ES-I3 (cell line): ENCODE results near the gene RASA1.
A peak's percentile ranks its signal among the peaks of the same experiment; 100 is the strongest.

ENCODE experiments used
- H3K36me3 ChIP-seq: 2 replicates; pipeline ENCODE4 v1.6.1; 2013; ENCODE audit warnings: mild to moderate bottlenecking, low read length, control low read depth, moderate library complexity; ENCODE audit not compliant: insufficient read depth
- H3K4me1 ChIP-seq: 2 replicates; pipeline ENCODE4 v1.6.1; 2013; ENCODE audit warnings: mild to moderate bottlenecking, control low read depth, low read length; ENCODE audit not compliant: insufficient read depth
- H3K9ac ChIP-seq: 2 replicates; pipeline ENCODE4 v1.6.1; 2013; ENCODE audit warnings: low read depth, mild to moderate bottlenecking, low read length, moderate library complexity
- H3K9me3 ChIP-seq: 2 replicates; pipeline ENCODE4 v1.6.1; 2013; ENCODE audit warnings: mild to moderate bottlenecking, low read length, moderate library complexity; ENCODE audit not compliant: control insufficient read depth, insufficient read depth

The RASA1 gene

DNA sequence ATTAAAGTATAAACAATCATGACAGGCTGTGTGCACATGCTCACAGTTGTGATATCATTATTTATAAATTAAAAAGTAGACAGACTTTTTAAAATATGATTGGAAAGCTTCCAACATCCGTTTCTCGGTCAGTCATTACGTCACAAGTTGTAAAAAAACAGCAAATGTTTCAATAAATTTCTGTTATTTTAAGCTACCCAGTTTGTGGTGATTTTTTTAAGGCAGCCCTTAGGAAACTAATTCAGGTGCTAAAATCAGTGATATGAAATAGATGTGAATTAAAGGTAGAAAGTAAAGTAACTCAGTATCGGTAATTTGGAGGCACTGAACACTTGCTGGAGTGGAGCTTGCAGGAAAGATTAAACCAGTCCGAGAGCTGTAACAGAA lies 143.9 kb downstream of the RASA1 start:
- H3K9me3 ChIP-seq = no peaks in the 10 kb centered on the region
- no peaks in the 10 kb centered on the region for H3K4me1 ChIP-seq
- H3K36me3 ChIP-seq = peaks cover 12% of the 10 kb centered on the region
- peak overlapping the region; percentile 68 for H3K9ac ChIP-seq

DNA sequence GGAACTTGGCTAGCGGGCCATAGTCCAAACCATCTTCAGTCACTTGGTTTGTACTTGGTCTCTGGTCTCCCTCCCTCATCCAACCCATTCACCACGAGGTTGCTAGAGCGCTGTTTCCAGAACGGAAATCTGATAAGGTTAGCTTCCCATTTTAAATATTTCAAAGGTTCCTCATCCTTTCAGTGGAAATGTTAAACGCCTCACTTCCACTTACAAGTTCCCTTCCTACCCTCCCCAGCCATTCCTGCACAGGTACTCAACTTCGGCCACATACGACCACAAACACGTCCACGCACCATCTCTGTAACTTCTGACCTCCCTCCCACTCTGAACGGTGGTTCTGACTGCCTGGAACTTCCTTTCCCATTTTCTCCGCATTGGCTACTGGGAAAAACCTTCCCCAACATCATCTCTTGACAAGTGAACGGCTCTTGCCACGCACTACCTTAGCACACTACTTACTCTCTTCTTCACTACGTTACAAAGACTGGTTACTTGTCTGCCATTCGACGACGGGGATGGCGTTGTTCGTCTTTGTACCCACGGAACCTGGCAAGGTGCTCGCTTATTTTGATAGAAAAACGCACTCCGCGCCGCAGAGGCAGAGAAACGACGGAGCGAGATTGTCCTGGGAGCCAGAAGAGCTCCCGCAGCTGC lies 144.4 kb downstream of the RASA1 start:
- H3K9me3 ChIP-seq = no peaks in the 10 kb centered on the region
- H3K4me1 ChIP-seq = no peaks in the 10 kb centered on the region
- H3K9ac ChIP-seq = peak overlapping the region; percentile 68
- peaks cover 11% of the 10 kb centered on the region for H3K36me3 ChIP-seq

DNA sequence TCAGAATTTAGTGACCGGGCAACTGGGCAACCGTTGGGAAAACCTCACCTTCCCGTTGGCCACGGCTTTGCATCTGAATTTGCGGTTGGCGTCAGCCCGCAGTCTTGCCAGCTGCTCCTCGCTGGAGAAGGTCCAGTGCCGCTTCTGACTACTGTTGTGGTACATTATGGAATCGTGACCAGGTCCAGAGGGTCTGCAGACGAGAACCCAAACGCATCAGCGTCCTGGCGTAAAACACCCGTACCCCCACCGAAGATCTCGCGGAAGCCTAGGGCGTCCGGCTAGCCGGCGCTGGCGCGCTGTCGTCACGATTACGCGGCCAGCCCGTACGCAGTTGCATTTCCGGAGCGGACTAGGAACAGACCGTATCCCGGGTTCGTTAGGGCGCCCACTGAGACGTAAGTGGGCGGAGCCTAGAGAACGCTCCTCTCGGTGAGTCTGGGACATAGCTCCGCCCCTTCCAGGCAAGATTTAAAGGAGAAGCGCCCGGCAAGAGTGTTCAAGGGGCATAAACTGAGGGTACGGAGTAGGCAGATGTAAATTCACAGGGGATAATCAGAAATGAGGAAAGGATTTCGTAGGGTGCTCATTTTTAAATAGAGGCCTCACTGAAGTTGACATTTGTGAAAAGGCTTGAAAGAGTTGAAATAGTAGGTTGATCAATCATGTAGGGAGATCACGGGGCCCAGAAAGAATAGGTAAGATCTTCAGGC lies 145.1 kb downstream of the RASA1 start, which contains the start of gene CCNH:
CCNH (minus strand) TSS at position 301 of the 713 bp plus-strand sequence; CDS start at position 165, 136 bp downstream.
- H3K4me1 ChIP-seq = no peaks in the 10 kb centered on the region
- peaks cover 11% of the 10 kb centered on the region for H3K36me3 ChIP-seq
- no peaks in the 10 kb centered on the region for H3K9me3 ChIP-seq
- peak within 1 kb of the TSS; percentile 68 for H3K9ac ChIP-seq

DNA sequence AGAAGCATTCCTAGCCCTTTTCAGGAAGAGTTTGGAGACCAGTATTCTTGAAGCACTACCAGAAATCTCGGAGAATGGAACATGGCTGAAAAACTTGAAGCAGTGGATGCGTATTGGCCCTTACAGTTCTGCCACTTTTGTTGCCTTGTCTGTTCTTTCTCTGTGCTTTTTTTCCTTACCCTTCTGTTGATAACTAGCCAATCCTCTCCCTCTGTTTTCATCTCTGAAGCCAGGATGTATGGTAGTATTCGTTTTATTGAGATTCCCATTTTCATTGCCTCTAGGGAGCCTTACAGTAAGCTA lies 145.6 kb downstream of the RASA1 start:
- Histone ChIP-seq H3K9me3 (no peaks in the 10 kb centered on the region), H3K4me1 (no peaks in the 10 kb centered on the region), H3K9ac (peak overlapping the region; percentile 68), H3K36me3 (peaks cover 10% of the 10 kb centered on the region)

DNA sequence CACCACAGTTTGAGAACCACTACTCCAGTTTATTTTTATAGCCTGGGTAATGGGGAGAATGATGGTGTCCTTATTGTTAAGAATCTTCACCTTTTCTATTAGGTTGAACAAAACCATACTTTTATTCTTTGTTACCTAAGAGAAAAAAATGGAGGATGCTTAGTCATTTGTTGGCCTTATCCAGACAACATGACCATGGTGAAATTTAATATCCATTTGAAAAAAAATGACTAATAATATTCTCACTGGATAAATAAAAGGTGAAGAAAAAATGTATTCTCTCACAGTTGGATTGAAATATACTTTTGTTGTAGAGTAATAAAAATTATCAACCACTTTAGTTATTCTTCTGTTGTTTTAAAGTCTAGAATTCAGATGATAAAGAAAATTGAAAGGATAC lies 150.8 kb downstream of the RASA1 start:
- no peaks in the 10 kb centered on the region for H3K9me3 ChIP-seq
- H3K36me3 ChIP-seq = no peaks in the 10 kb centered on the region
- H3K4me1 ChIP-seq = no peaks in the 10 kb centered on the region
- H3K9ac ChIP-seq = no peak overlapping the region

DNA sequence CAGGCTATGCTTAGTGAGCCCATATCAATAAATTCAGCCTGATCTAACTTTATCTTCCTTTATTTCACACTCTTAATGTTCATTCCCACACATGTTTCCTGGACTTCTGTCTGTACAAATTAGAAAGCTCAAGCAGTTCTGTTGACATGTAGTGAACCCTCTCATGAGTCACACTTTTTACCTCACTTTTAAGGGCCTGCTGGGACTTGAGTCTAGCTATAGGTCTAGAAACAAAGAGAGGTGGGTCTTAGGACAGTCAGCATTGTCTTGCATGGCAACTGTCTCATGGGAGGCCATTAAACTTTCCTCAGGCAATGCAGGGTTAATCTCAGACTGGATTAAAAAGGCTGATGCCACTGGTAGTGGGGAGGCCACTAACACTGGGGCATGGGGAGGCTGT lies 153.6 kb downstream of the RASA1 start:
- Histone ChIP-seq H3K9me3 (no peaks in the 10 kb centered on the region), H3K4me1 (no peaks in the 10 kb centered on the region), H3K9ac (no peak overlapping the region), H3K36me3 (no peaks in the 10 kb centered on the region)

DNA sequence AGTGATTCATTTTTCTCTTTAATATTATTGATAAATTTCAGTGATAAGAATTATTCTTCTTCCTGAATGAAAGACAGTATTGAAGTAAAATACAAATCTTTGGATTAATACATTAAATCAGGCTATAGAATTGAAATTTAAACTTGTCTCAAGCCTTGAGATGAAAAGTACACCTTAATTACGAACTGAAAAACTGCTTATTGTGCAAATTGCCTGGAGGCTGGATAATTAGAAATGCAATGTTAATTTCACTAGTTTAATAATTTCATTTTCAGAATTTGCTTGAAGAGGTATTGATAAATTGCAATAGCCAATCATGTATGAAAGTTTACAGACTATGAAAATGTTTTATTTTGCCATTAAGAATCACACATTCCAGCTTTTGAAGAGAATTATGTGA lies 156.1 kb downstream of the RASA1 start:
- Histone ChIP-seq H3K4me1 (no peaks in the 10 kb centered on the region), H3K9ac (no peak overlapping the region), H3K36me3 (no peaks in the 10 kb centered on the region), H3K9me3 (no peaks in the 10 kb centered on the region)

DNA sequence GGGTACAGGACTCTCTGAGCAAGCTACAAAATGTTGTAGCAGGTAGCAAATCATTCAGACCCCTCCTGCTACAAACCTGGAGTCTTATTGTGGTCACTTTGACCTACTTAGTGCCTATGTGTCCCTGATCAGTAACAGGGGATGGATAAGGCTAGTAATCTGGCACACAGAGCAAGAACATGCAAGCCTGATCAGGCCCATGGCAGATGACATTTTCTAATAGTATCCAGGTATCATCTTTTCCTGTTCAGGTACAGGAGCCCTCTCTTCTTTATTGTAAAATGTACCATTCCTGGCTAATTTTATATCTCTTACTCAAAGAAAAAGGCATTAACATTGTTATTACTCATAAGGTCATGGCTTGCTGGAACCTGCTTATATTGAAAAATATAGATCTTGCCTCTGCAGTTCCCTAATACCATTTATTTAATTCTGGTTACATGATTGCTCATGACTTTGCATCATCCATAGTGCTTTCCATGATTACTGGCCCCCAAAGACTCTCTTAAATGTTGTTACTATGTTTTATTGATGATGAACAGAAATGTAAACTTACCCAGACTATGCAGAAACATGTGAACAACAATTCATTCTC lies 163.3 kb downstream of the RASA1 start:
- no peaks in the 10 kb centered on the region for H3K9me3 ChIP-seq
- H3K9ac ChIP-seq = no peak overlapping the region
- no peaks in the 10 kb centered on the region for H3K4me1 ChIP-seq
- no peaks in the 10 kb centered on the region for H3K36me3 ChIP-seq

DNA sequence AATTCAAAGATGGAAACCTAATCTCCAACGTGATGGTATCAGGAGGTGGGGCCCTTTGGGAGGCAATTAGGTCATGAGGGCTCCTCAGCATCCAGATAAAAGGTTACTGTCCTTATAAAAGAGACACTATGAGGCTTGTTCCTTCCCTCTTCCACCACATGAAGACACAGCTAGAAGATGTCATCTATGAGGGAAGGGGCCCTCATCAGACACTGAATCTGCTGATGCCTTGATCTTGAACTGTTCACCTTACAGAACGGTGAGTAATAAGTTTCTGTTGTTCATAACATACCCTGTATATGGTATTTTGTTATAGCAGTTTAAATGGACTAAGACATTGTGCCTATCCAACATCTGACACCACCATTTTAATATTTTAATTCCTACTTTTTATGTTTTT lies 164.8 kb downstream of the RASA1 start:
- H3K9ac ChIP-seq = no peak overlapping the region
- H3K9me3 ChIP-seq = no peaks in the 10 kb centered on the region
- no peaks in the 10 kb centered on the region for H3K36me3 ChIP-seq
- no peaks in the 10 kb centered on the region for H3K4me1 ChIP-seq

DNA sequence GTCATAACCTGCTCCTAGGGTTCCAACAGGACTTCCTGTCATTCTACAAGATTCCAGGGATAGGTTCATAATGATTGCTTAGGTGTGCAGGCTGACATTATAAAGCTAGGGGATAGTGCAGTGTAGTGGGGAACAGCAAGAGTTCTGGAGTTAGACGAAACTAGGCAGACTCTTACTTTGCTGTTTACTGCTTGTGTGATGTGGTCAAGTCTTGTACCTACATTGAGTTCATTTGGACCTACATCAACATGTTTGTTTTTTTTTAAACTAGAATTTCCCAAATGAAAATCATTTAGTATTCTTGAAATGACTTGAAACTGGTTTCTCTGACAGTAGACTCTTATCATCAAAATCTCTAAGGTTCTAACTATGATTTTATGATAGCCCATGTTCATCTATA lies 166.3 kb downstream of the RASA1 start:
- Histone ChIP-seq H3K9ac (no peak overlapping the region), H3K4me1 (no peaks in the 10 kb centered on the region), H3K9me3 (no peaks in the 10 kb centered on the region), H3K36me3 (no peaks in the 10 kb centered on the region)

DNA sequence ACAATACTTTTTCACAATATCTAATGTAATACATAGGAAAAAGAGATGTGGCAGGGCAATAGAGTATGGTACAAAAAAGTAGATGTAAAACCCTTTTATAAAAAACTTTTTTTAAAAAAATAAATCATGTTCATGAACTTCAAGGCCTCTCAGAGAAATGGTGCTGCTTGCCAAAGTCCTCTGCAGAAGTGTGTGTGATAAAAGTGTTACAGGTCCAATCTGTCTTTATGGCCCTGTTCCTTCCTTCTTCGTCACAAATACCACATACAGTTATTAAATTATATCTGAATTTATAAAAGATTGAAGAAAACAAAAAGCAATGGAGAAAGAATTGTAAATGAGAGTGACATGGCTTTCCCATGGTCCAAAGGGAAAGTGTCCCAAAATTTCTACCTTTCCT lies 166.8 kb downstream of the RASA1 start:
- H3K9me3 ChIP-seq = no peaks in the 10 kb centered on the region

DNA sequence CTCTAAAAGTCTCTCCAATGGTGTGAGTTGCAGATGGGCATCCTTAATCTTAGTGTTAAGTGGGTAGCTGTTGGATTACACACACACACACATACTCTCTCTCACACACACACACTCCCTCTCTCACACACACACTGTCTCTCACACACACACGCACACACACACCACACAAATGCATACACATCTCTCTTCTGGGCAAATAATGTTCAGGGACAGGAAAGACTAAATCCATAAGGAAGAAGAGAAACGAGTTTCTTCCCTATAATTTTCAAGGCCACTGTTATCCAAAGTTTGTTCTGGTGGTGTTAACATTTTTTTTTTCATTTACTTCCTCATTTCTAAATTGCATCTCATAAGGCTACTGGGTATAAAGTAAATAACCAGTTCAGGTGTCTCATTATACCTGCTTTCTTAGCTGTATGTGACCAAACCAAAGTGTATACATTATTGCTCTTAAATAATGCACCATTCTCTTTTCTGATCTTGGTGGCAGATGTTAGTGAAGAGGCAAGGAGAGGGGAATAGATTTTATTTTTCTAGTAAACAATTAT lies 167.5 kb downstream of the RASA1 start:
- Histone ChIP-seq H3K4me1 (no peaks in the 10 kb centered on the region), H3K36me3 (no peaks in the 10 kb centered on the region), H3K9me3 (no peaks in the 10 kb centered on the region), H3K9ac (no peak overlapping the region)

More for the DNA sequence above, 166.8 kb downstream of the RASA1 start:
- no peak overlapping the region for H3K9ac ChIP-seq
- H3K36me3 ChIP-seq = no peaks in the 10 kb centered on the region
- H3K4me1 ChIP-seq = no peaks in the 10 kb centered on the region

DNA sequence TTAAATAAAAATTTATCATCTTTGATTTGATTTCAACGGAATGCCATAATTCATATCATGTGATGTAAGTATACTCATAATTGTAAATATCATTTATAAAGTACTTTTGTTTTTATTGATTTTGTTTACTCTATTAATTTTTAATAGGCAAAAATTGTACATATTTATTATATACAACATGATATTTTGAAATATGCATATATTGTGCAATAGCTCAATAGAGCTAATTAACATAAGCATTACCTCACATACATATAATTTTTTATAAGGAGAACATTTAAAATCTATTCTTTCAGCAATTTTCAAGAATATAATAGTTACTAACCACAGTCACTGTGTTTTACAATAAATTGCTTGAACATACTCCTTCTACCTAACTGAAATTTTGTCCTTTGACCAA lies 170.0 kb downstream of the RASA1 start:
- Histone ChIP-seq H3K9ac (no peak overlapping the region), H3K36me3 (no peaks in the 10 kb centered on the region), H3K9me3 (no peaks in the 10 kb centered on the region), H3K4me1 (no peaks in the 10 kb centered on the region)

DNA sequence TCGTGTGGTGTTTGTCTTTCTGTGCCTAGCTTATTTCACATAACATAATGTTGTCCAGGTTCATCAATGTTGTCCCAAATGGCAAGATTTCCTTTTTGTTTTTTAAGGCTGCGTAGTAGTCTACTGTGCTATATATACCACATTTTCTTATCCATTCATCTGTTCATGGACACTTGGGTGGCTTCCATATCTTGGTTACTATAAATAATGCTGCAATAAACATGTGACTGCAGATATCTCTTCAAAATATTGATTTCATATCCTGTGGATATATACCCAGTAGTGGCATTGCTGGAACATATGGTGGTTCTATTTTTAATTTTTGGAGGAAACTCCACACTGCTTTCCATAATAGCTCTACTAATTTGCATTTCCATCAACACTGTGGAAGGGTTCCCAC lies 170.5 kb downstream of the RASA1 start:
- no peaks in the 10 kb centered on the region for H3K9me3 ChIP-seq
- no peaks in the 10 kb centered on the region for H3K36me3 ChIP-seq
- no peak overlapping the region for H3K9ac ChIP-seq
- no peaks in the 10 kb centered on the region for H3K4me1 ChIP-seq
